GM23338 (cell line): ENCODE results near the gene SMURF1.

Experiments used
- CREB1 ChIP-seq: fragments of 250-450 bp; sonication (Bioruptor Pico); IDR thresholded peaks from 2 replicates; pipeline ENCODE4 v1.5.0; 2020; ENCODE audit warnings: low read depth, mild to moderate bottlenecking, moderate library complexity
- CTCF ChIP-seq, 2 experiments: fragments of 200-600 bp in 1 of 2; sonication (generic) in 1 of 2; conservative IDR thresholded peaks; 2 replicates each; pipeline versions ENCODE4 v1.5.1 to v1.6.1; 2016 to 2017; ENCODE audit warnings: antibody characterized with exemption in 2 of 2, low read depth in 2 of 2, mild to moderate bottlenecking in 2 of 2, moderate library complexity in 1 of 2
- ETS1 ChIP-seq: IDR thresholded peaks from 2 replicates; pipeline ENCODE4 v1.6.1; 2016; ENCODE audit warnings: antibody characterized with exemption
- EZH2 ChIP-seq: fragments of 200-600 bp; sonication (generic); IDR thresholded peaks from one replicate; pipeline ENCODE4 v1.8.0; 2017; ENCODE audit warnings: antibody characterized with exemption, mild to moderate bottlenecking, low read depth; ENCODE audit not compliant: unreplicated experiment
- EZH2phosphoT487 ChIP-seq: fragments of 200-600 bp; sonication (generic); IDR thresholded peaks from one replicate; pipeline ENCODE4 v1.8.1; 2018; ENCODE audit warnings: antibody characterized with exemption; ENCODE audit not compliant: unreplicated experiment
- JUNB ChIP-seq: IDR thresholded peaks from one replicate; pipeline ENCODE4 v1.6.1; 2016; ENCODE audit warnings: antibody characterized with exemption; ENCODE audit not compliant: unreplicated experiment
- NANOG ChIP-seq: IDR thresholded peaks from 2 replicates; pipeline ENCODE4 v1.6.1; 2016; ENCODE audit warnings: antibody characterized with exemption, borderline replicate concordance
- POLR2AphosphoS5 ChIP-seq: IDR thresholded peaks from 2 replicates; pipeline ENCODE4 v1.6.1; 2016; ENCODE audit warnings: antibody characterized with exemption, low read depth
- REST ChIP-seq: IDR thresholded peaks from one replicate; pipeline ENCODE4 v1.6.1; 2018; ENCODE audit warnings: antibody characterized with exemption; ENCODE audit not compliant: unreplicated experiment
- ZNF114 ChIP-seq: fragments of 250-450 bp; sonication (Bioruptor Pico); IDR thresholded peaks from 2 replicates; pipeline ENCODE4 v1.5.0; 2020; ENCODE audit warnings: mild to moderate bottlenecking, moderate library complexity
- ZNF462 ChIP-seq: fragments of 250-450 bp; sonication (Bioruptor Pico); IDR thresholded peaks from 2 replicates; pipeline ENCODE4 v1.5.0; 2020; ENCODE audit warnings: mild to moderate bottlenecking, moderate library complexity

- TF ChIP-seq CTCF (conservative IDR thresholded peaks at IDR 0.05; ENCODE audit: low read depth in 2 of 2): no peak
- TF ChIP-seq EZH2: no peak
- TF ChIP-seq NANOG: no peak
- TF ChIP-seq CREB1: no peak
- TF ChIP-seq REST: no peak
- TF ChIP-seq EZH2phosphoT487: no peak
- no peak for TF ChIP-seq ZNF462 (CRISPR knock-in tag)
- TF ChIP-seq POLR2AphosphoS5: no peak
- TF ChIP-seq JUNB: no peak
- no peak for TF ChIP-seq ETS1
- no peak for TF ChIP-seq ZNF114 (CRISPR knock-in tag)
These were observed 137.0 kb downstream of the SMURF1 start for GRCh38 chr7:99006739-99007424.
